H1 (cell line): ENCODE results near the gene PIP5K1B. TPM values are rescaled to one million over a fixed set of nuclear protein-coding genes. Genes with fewer than 3 reads are reported as not detected.

ENCODE experiments used
- CTCF ChIA-PET: fragments of 300-600 bp; sonication (Branson Sonifier 250); formaldehyde crosslinking; loops from one replicate; lab custom pipeline; 2021; ENCODE audit not compliant: partially characterized antibody; lab: Charles Lee
- POLR2A ChIA-PET: fragments of 300-600 bp; sonication (Branson Sonifier 250); formaldehyde crosslinking; loops from one replicate; lab custom pipeline; 2021; ENCODE audit warnings: inconsistent platforms; ENCODE audit not compliant: partially characterized antibody; lab: Charles Lee
- DNase-seq, 2 experiments: peaks; one replicate each; pipeline versions ENCODE4 v3.0.0 to v3.0.0-alpha.2; 2010 to 2022; ENCODE audit warnings: low spot score in 2 of 2, low read depth in 1 of 2, mixed read lengths in 1 of 2
- FAIRE-seq: peaks from 2 replicates; lab custom pipeline; 2011; peaks lifted over from hg19 to GRCh38; lab: Jason Lieb, UNC
- H2AFZ ChIP-seq: 2 replicates; pipeline ENCODE4 v1.8.1; 2012; ENCODE audit warnings: low read length, inconsistent platforms
- H2AK5ac ChIP-seq: 2 replicates; pipeline ENCODE4 v1.6.1; 2013; ENCODE audit warnings: low read depth, low read length
- H2BK120ac ChIP-seq: replicated peaks from 2 replicates; pipeline ENCODE3; 2013; ENCODE audit warnings: low read depth, low read length, inconsistent platforms
- H2BK12ac ChIP-seq: 2 replicates; pipeline ENCODE4 v1.6.1; 2013; ENCODE audit warnings: low read depth, low read length
- H2BK15ac ChIP-seq: 2 replicates; pipeline ENCODE4 v1.6.1; 2013; ENCODE audit warnings: low read length
- H2BK20ac ChIP-seq: 2 replicates; pipeline ENCODE4 v1.6.1; 2013; ENCODE audit warnings: low read length
- H2BK5ac ChIP-seq: 2 replicates; pipeline ENCODE4 v1.6.1; 2013; ENCODE audit warnings: low read depth, low read length
- H3K14ac ChIP-seq: 2 replicates; pipeline ENCODE4 v1.6.1; 2013; ENCODE audit warnings: inconsistent platforms; ENCODE audit not compliant: insufficient read length
- H3K18ac ChIP-seq: 2 replicates; pipeline ENCODE4 v1.6.1; 2013; ENCODE audit warnings: low read length; ENCODE audit errors: extremely low read depth
- H3K23ac ChIP-seq: 2 replicates; pipeline ENCODE4 v1.6.1; 2013; ENCODE audit warnings: inconsistent platforms; ENCODE audit not compliant: insufficient read length
- H3K23me2 ChIP-seq: 2 replicates; pipeline ENCODE4 v1.6.1; 2013; ENCODE audit warnings: low read depth, low read length
- H3K27ac ChIP-seq: 2 replicates; pipeline ENCODE4 v1.6.1; 2011; ENCODE audit warnings: low read depth, low read length, inconsistent platforms
- H3K27me3 ChIP-seq, 4 experiments: replicated peaks in 1 of 4; 1 replicate in 1 of 4; 2 replicates in 3 of 4; pipeline versions ENCODE4 v1.6.1 to v1.8.1; 2011 to 2013; ENCODE audit warnings: low read length in 3 of 4, mild to moderate bottlenecking in 3 of 4, inconsistent platforms in 2 of 4, mixed read lengths in 2 of 4, moderate library complexity in 1 of 4; ENCODE audit not compliant: control insufficient read depth in 3 of 4, insufficient read depth in 3 of 4; ENCODE audit errors: extremely low read depth in 1 of 4
- H3K36me3 ChIP-seq, 4 experiments: 2 replicates each; pipeline versions ENCODE4 v1.6.1 to v1.8.1; 2011 to 2013; ENCODE audit warnings: mild to moderate bottlenecking in 4 of 4, low read length in 3 of 4, moderate library complexity in 2 of 4, control low read depth in 1 of 4, inconsistent platforms in 1 of 4; ENCODE audit not compliant: insufficient read depth in 4 of 4, control insufficient read depth in 2 of 4
- H3K4ac ChIP-seq: replicated peaks from 2 replicates; pipeline ENCODE3; 2013; ENCODE audit warnings: low read length, low read depth, mixed read lengths, inconsistent platforms; ENCODE audit not compliant: insufficient read length
- H3K4me1 ChIP-seq, 4 experiments: replicated peaks in 1 of 4; 1 replicate in 1 of 4; 2 replicates in 3 of 4; pipeline versions ENCODE4 v1.6.1 to v1.8.1; 2011 to 2013; ENCODE audit warnings: low read length in 3 of 4, inconsistent platforms in 2 of 4, mixed read lengths in 1 of 4; ENCODE audit not compliant: insufficient read depth in 4 of 4, control insufficient read depth in 3 of 4
- H3K4me2 ChIP-seq, 2 experiments: 2 replicates each; pipeline versions ENCODE4 v1.6.1 to v1.8.1; 2011 to 2013; ENCODE audit warnings: low read depth in 2 of 2, low read length in 2 of 2, control low read depth in 1 of 2, inconsistent platforms in 1 of 2, mild to moderate bottlenecking in 1 of 2; ENCODE audit not compliant: insufficient read depth in 1 of 2
- H3K4me3 ChIP-seq, 4 experiments: fragments of 200-600, 300-600 bp in 1 of 4; sonication (generic), shearing (Covaris generic), sonication (Bioruptor Twin) in 1 of 4; 2 replicates each; pipeline versions ENCODE4 v1.5.1 to v1.8.1; 2011 to 2016; ENCODE audit warnings: low read length in 4 of 4, low read depth in 3 of 4, control low read depth in 2 of 4, inconsistent platforms in 2 of 4, mild to moderate bottlenecking in 2 of 4, mixed read lengths in 1 of 4, moderate library complexity in 1 of 4; ENCODE audit not compliant: insufficient read depth in 2 of 4; ENCODE audit errors: extremely low read depth in 1 of 4
- H3K56ac ChIP-seq: replicated peaks from 2 replicates; pipeline ENCODE3; 2013; ENCODE audit warnings: low read depth, mild to moderate bottlenecking, mixed read lengths, low read length, inconsistent platforms; ENCODE audit not compliant: insufficient read length
- H3K79me1 ChIP-seq: 2 replicates; pipeline ENCODE4 v1.6.1; 2013; ENCODE audit warnings: low read depth, low read length, control low read depth
- H3K79me2 ChIP-seq, 2 experiments: 2 replicates each; pipeline versions ENCODE4 v1.6.1 to v1.8.1; 2012 to 2013; ENCODE audit warnings: low read length in 2 of 2, mild to moderate bottlenecking in 2 of 2, inconsistent platforms in 1 of 2; ENCODE audit not compliant: insufficient read depth in 2 of 2, control insufficient read depth in 1 of 2
- H3K9ac ChIP-seq, 4 experiments: replicated peaks in 1 of 4; 1 replicate in 1 of 4; 2 replicates in 3 of 4; pipeline versions ENCODE4 v1.6.1 to v1.8.1; 2011 to 2013; ENCODE audit warnings: low read depth in 3 of 4, low read length in 3 of 4, control low read depth in 2 of 4, mild to moderate bottlenecking in 2 of 4, moderate library complexity in 2 of 4, inconsistent platforms in 1 of 4; ENCODE audit errors: extremely low read depth in 1 of 4
- H3K9me3 ChIP-seq, 2 experiments: 2 replicates each; pipeline versions ENCODE4 v1.6.1 to v1.8.1; 2012 to 2013; ENCODE audit warnings: mild to moderate bottlenecking in 2 of 2, moderate library complexity in 2 of 2, control low read depth in 1 of 2, inconsistent platforms in 1 of 2, low read depth in 1 of 2, low read length in 1 of 2, mixed read lengths in 1 of 2; ENCODE audit not compliant: insufficient read depth in 2 of 2
- H4K20me1 ChIP-seq, 2 experiments: replicated peaks in 1 of 2; 2 replicates each; pipeline versions ENCODE3 to v1.8.1; 2011 to 2013; ENCODE audit warnings: inconsistent platforms in 2 of 2, low read length in 2 of 2, mild to moderate bottlenecking in 1 of 2; ENCODE audit not compliant: insufficient read depth in 2 of 2, control insufficient read depth in 1 of 2
- H4K5ac ChIP-seq: 2 replicates; pipeline ENCODE4 v1.6.1; 2013; ENCODE audit warnings: low read length, low read depth, mixed read lengths, inconsistent platforms; ENCODE audit not compliant: insufficient read length
- H4K8ac ChIP-seq: 2 replicates; pipeline ENCODE4 v1.8.0; 2013; ENCODE audit warnings: mild to moderate bottlenecking, moderate library complexity, low read length, inconsistent platforms; ENCODE audit not compliant: insufficient read depth; ENCODE audit errors: extremely low read depth
- H4K91ac ChIP-seq: replicated peaks from 2 replicates; pipeline ENCODE3; 2013; ENCODE audit warnings: low read length, mixed read lengths, inconsistent platforms; ENCODE audit not compliant: insufficient read length
- WGBS, 2 experiments: shearing (Covaris generic) in 1 of 2; methylation state at CpG; one replicate each; pipeline versions ENCODE4 v1.1.6 to v1.1.7; 2013 to 2015; ENCODE audit warnings: low lambda C conversion rate in 2 of 2, mixed read lengths in 2 of 2, inconsistent platforms in 1 of 2, low coverage in 1 of 2, missing lambda C conversion rate in 1 of 2; ENCODE audit not compliant: insufficient replicate concordance in 2 of 2, insufficient coverage in 1 of 2, insufficient read length in 1 of 2; ENCODE audit errors: extremely low coverage in 1 of 2, missing lambda C conversion rate in 1 of 2; 5-methylcytosine and 5-hydroxymethylcytosine counted together
- polyA plus RNA-seq, 7 experiments: library from polyadenylated mRNA; depleted of rRNA in 3 of 7; stranded (reverse) in 5 of 7; unstranded in 2 of 7; fragments of >200 nt in 5 of 7; fragments of 200-250 nt in 2 of 7; gene quantifications; 1 replicate in 5 of 7; 2 replicates in 1 of 7; 4 replicates in 1 of 7; pipeline versions ENCODE4 v1.2.1 to v1.2.3, GENCODE V29; 2011 to 2013; ENCODE audit warnings: missing spikeins in 2 of 7, mixed read lengths in 2 of 7
- total RNA-seq: library from RNA; stranded (reverse); fragmentation: NEBNext Ultra II Directional; extraction: Animal tissue kit (Norgen Biotek cat#: 25700); gene quantifications from 2 replicates; pipeline ENCODE4 v1.2.1, GENCODE V29; 2021

The PIP5K1B gene
- total and polyA plus RNA-seq, 2 of the 8 experiments (the other 6 are each of a cell fraction or from before 2014, with no cell fraction given): 4.7 to 7.7 TPM

- Histone ChIP-seq H3K27ac (peak overlapping the region; percentile 93), H2BK120ac (peak overlapping the region; percentile 99), H3K23ac (no peak overlapping the region), H3K4me3 (peak overlapping the region in 1 of 4 experiments; percentile 33; a peak in 1 of 8 replicates), H3K4me1 (peaks cover 2 to 38% (median 26%) of the 10 kb centered on the region in 4 experiments; a peak in 6 of 7 replicates), H4K20me1 (no peaks in the 10 kb centered on the region), H4K8ac (peak overlapping the region; percentile 92; the same call in 1 of the 2 replicates), H3K9ac (peak overlapping the region in 2 of 4 experiments; percentile 1 to 52; a peak in 3 of 7 replicates), H2AK5ac (peak overlapping the region; percentile 99; the same call in 1 of the 2 replicates), H3K9me3 (no peaks in the 10 kb centered on the region), H2BK20ac (peak overlapping the region; percentile 99), H3K14ac (no peak overlapping the region), H2BK12ac (peak overlapping the region; percentile 100), H3K36me3 (no peaks in the 10 kb centered on the region), H2BK5ac (peak overlapping the region; percentile 99), H2BK15ac (no peak overlapping the region), H3K56ac (peak overlapping the region; percentile 55), H3K4ac (peak overlapping the region; percentile 30), H2AFZ (no peak overlapping the region), H3K27me3 (no peaks in the 10 kb centered on the region), H3K4me2 (peak overlapping the region; percentile 44 to 61), H4K91ac (peak overlapping the region; percentile 99), H4K5ac (peak overlapping the region; percentile 95), H3K18ac (peak overlapping the region; percentile 99), H3K23me2 (no peaks in the 10 kb centered on the region), H3K79me1 (no peaks in the 10 kb centered on the region), H3K79me2 (no peaks in the 10 kb centered on the region)
- ChIA-PET CTCF (interaction anchor here (1.3 kb wide), 2 partner anchors 130 to 321 kb away, joined by 3 to 4 read pairs; no protein-coding TSS in a partner anchor), POLR2A (interaction anchor here (0.7 to 1.9 kb wide), 7 partner anchors 9 to 192 kb away, joined by 3 to 11 read pairs (median 3); no protein-coding TSS in a partner anchor)
- WGBS, 2 experiments: 1% methylated on average over 8 of the region's 8 CpGs; no CpG with 5 or more reads in 1 of the 2 experiments
- DNase-seq (peak; percentile 75 to 93), FAIRE-seq (peak; percentile 99)
Observed at GRCh38 chr9:68872026-68872501, 167.0 kb downstream of the PIP5K1B start.
